Measurements from ENCODE around the gene XPR1. TPM values are rescaled to one million over a fixed set of nuclear protein-coding genes. Genes with fewer than 3 reads are reported as not detected.

XPR1 gene
- 10 to 100 TPM; 31.1 to 42.1 (median 34.9) TPM for polyA plus RNA-seq (ENCODE audit: insufficient read length in 4 of 4)

GRCh38 chr1:180631766-180632325 is at the start of gene XPR1:
XPR1 (plus strand) TSS chr1:180632022; CDS start chr1:180632202, 180 bp downstream.
- peak; percentile 87 to 97 (median 96) for DNase-seq (ENCODE audit: low read depth in 4 of 4, low spot score in 2 of 4)

GRCh38 chr1:180584869-180585268 is 47.0 kb upstream of the XPR1 start:
- DNase-seq (ENCODE audit: low read depth in 4 of 4, low spot score in 2 of 4): no peak

- no peak for DNase-seq (ENCODE audit: low read depth in 4 of 4, low spot score in 2 of 4)
Observed at GRCh38 chr1:180585994-180586359, 45.8 kb upstream of the XPR1 start.

- DNase-seq (ENCODE audit: low read depth in 4 of 4, low spot score in 2 of 4): no peak
Observed at GRCh38 chr1:180586671-180587155, 45.1 kb upstream of the XPR1 start.

- DNase-seq (ENCODE audit: low read depth in 4 of 4, low spot score in 2 of 4): no peak
Observed at GRCh38 chr1:180588121-180588520, 43.7 kb upstream of the XPR1 start.

GRCh38 chr1:180590889-180591288 is 40.9 kb upstream of the XPR1 start:
- no peak for DNase-seq (ENCODE audit: low read depth in 4 of 4, low spot score in 2 of 4)

- no peak for DNase-seq (ENCODE audit: low read depth in 4 of 4, low spot score in 2 of 4)
Observed at GRCh38 chr1:180593382-180593781, 38.4 kb upstream of the XPR1 start.

- DNase-seq (ENCODE audit: low read depth in 4 of 4, low spot score in 2 of 4): no peak
Observed at GRCh38 chr1:180594723-180595122, 37.1 kb upstream of the XPR1 start.

- no peak for DNase-seq (ENCODE audit: low read depth in 4 of 4, low spot score in 2 of 4)
Observed at GRCh38 chr1:180595966-180596365, 35.9 kb upstream of the XPR1 start.

GRCh38 chr1:180597520-180597919 is 34.3 kb upstream of the XPR1 start:
- DNase-seq (ENCODE audit: low read depth in 4 of 4, low spot score in 2 of 4): no peak

- peak in 1 of 4 donors; percentile 51 for DNase-seq (ENCODE audit: low read depth in 4 of 4, low spot score in 2 of 4)
Observed at GRCh38 chr1:180598333-180598974, 33.4 kb upstream of the XPR1 start.

- DNase-seq (ENCODE audit: low read depth in 4 of 4, low spot score in 2 of 4): no peak
Observed at GRCh38 chr1:180600343-180600742, 31.5 kb upstream of the XPR1 start.

GRCh38 chr1:180601512-180601911 is 30.3 kb upstream of the XPR1 start:
- no peak for DNase-seq (ENCODE audit: low read depth in 4 of 4, low spot score in 2 of 4)

GRCh38 chr1:180603223-180603849 is 28.5 kb upstream of the XPR1 start:
- DNase-seq (ENCODE audit: low read depth in 4 of 4, low spot score in 2 of 4): no peak

GRCh38 chr1:180603850-180604226 is 28.0 kb upstream of the XPR1 start:
- no peak for DNase-seq (ENCODE audit: low read depth in 4 of 4, low spot score in 2 of 4)

GRCh38 chr1:180606155-180606554 is 25.7 kb upstream of the XPR1 start:
- no peak for DNase-seq (ENCODE audit: low read depth in 4 of 4, low spot score in 2 of 4)

- no peak for DNase-seq (ENCODE audit: low read depth in 4 of 4, low spot score in 2 of 4)
Observed at GRCh38 chr1:180609643-180610555, 21.9 kb upstream of the XPR1 start.

- DNase-seq (ENCODE audit: low read depth in 4 of 4, low spot score in 2 of 4): no peak
Observed at GRCh38 chr1:180610556-180611015, 21.2 kb upstream of the XPR1 start.

GRCh38 chr1:180611016-180611930 is 20.5 kb upstream of the XPR1 start:
- no peak for DNase-seq (ENCODE audit: low read depth in 4 of 4, low spot score in 2 of 4)

- no peak for DNase-seq (ENCODE audit: low read depth in 4 of 4, low spot score in 2 of 4)
Observed at GRCh38 chr1:180612632-180613031, 19.2 kb upstream of the XPR1 start.

Data from left renal cortex interstitium (tissue), 4 donors.